Measurements from ENCODE around the gene HDHD5. TPM values are rescaled to one million over a fixed set of nuclear protein-coding genes. Genes with fewer than 3 reads are reported as not detected.

HDHD5 gene
- total RNA-seq, 1 experiment from 2014 or later, result 51.8 TPM

- Mint-ChIP-seq H3K9me3 (ENCODE audit: unreplicated experiment) (no peaks in the 10 kb centered on the region), H3K4me1 (ENCODE audit: insufficient read depth, unreplicated experiment) (no peaks in the 10 kb centered on the region), H3K27ac (ENCODE audit: low read depth, unreplicated experiment) (no peak overlapping the region), H3K36me3 (ENCODE audit: insufficient read depth, unreplicated experiment) (peaks cover 70% of the 10 kb centered on the region), H3K4me3 (ENCODE audit: unreplicated experiment) (no peak overlapping the region), H3K27me3 (ENCODE audit: insufficient read depth, unreplicated experiment) (no peaks in the 10 kb centered on the region)
- no peak for DNase-seq (ENCODE audit: unreplicated experiment)
- no TSS peak for BruUV-seq (replicated peaks)
- CTCF ChIA-PET, result no interaction called here
- TF ChIP-seq, protein P1, sequence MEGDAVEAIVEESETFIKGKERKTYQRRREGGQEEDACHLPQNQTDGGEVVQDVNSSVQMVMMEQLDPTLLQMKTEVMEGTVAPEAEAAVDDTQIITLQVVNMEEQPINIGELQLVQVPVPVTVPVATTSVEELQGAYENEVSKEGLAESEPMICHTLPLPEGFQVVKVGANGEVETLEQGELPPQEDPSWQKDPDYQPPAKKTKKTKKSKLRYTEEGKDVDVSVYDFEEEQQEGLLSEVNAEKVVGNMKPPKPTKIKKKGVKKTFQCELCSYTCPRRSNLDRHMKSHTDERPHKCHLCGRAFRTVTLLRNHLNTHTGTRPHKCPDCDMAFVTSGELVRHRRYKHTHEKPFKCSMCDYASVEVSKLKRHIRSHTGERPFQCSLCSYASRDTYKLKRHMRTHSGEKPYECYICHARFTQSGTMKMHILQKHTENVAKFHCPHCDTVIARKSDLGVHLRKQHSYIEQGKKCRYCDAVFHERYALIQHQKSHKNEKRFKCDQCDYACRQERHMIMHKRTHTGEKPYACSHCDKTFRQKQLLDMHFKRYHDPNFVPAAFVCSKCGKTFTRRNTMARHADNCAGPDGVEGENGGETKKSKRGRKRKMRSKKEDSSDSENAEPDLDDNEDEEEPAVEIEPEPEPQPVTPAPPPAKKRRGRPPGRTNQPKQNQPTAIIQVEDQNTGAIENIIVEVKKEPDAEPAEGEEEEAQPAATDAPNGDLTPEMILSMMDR (IDR thresholded peaks at IDR 0.05; ENCODE audit: unreplicated experiment), result no peak
- intact Hi-C loops (cut with micrococcal nuclease), result no loop called here
- POLR2A ChIA-PET, result interaction anchor here (0.8 kb wide), 1 partner anchor 11 kb away, joined by 4 read pairs; no protein-coding TSS in a partner anchor
These were observed 58.5 kb downstream of the HDHD5 start for GRCh38 chr22:17100621-17101020.

GRCh38 chr22:17098379-17098819 is 60.7 kb downstream of the HDHD5 start:
- H3K4me1 Mint-ChIP-seq (ENCODE audit: insufficient read depth, unreplicated experiment), result no peaks in the 10 kb centered on the region
- TF ChIP-seq, protein P1 (IDR thresholded peaks at IDR 0.05; ENCODE audit: unreplicated experiment), result no peak
- no TSS peak for BruUV-seq (replicated peaks)
- no peaks in the 10 kb centered on the region for H3K27me3 Mint-ChIP-seq (ENCODE audit: insufficient read depth, unreplicated experiment)
- H3K27ac Mint-ChIP-seq (ENCODE audit: low read depth, unreplicated experiment), result no peak overlapping the region
- DNase-seq (ENCODE audit: unreplicated experiment), result no peak
- H3K4me3 Mint-ChIP-seq (ENCODE audit: unreplicated experiment), result no peak overlapping the region
- POLR2A ChIA-PET, result interaction anchor here (1.0 kb wide), 1 partner anchor 14 kb away, joined by 4 read pairs; no protein-coding TSS in a partner anchor
- CTCF ChIA-PET, result interaction anchor here (1.0 kb wide), 1 partner anchor 73 kb away, joined by 3 read pairs; no protein-coding TSS in a partner anchor
- H3K9me3 Mint-ChIP-seq (ENCODE audit: unreplicated experiment), result no peaks in the 10 kb centered on the region
- H3K36me3 Mint-ChIP-seq (ENCODE audit: insufficient read depth, unreplicated experiment), result peaks cover 56% of the 10 kb centered on the region
- intact Hi-C loops (cut with micrococcal nuclease), result no loop called here

GRCh38 chr22:17097701-17098100 is 61.4 kb downstream of the HDHD5 start:
- Mint-ChIP-seq H3K4me1 (ENCODE audit: insufficient read depth, unreplicated experiment) (no peaks in the 10 kb centered on the region), H3K4me3 (ENCODE audit: unreplicated experiment) (no peak overlapping the region), H3K27ac (ENCODE audit: low read depth, unreplicated experiment) (no peak overlapping the region), H3K27me3 (ENCODE audit: insufficient read depth, unreplicated experiment) (no peaks in the 10 kb centered on the region), H3K9me3 (ENCODE audit: unreplicated experiment) (no peaks in the 10 kb centered on the region), H3K36me3 (ENCODE audit: insufficient read depth, unreplicated experiment) (peaks cover 49% of the 10 kb centered on the region)
- no peak for DNase-seq (ENCODE audit: unreplicated experiment)
- ChIA-PET CTCF (interaction anchor here (1.2 kb wide), 2 partner anchors 74 to 404 kb away, joined by 4 to 6 read pairs; no protein-coding TSS in a partner anchor), POLR2A (interaction anchor here (0.6 kb wide), 1 partner anchor 19 kb away, joined by 3 read pairs; no protein-coding TSS in a partner anchor)
- no TSS peak for BruUV-seq (replicated peaks)
- intact Hi-C loops (cut with micrococcal nuclease), result no loop called here
- TF ChIP-seq, protein P1 (IDR thresholded peaks at IDR 0.05; ENCODE audit: unreplicated experiment), result no peak

DNA sequence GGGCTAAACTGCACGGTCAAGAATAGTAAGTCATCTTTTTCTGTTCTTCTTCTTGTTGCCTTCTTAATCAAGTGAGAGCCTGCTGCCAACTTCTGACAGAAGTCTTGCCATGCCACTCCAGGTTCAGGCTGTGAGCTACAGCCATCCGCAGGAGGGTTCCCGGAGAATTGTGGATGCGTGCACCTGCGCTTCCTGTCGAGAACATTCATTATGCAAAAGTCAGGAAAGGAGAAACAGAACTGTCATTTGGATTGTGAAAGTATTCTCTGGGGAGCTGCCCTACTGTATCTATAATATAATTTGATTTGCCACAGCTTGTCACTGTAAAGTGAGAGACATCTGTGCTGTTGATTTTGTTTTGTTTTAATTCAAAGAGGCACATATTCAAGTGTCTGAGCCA is 62.0 kb downstream of the HDHD5 start:
- Mint-ChIP-seq H3K27ac (ENCODE audit: low read depth, unreplicated experiment) (no peak overlapping the region), H3K9me3 (ENCODE audit: unreplicated experiment) (no peaks in the 10 kb centered on the region), H3K27me3 (ENCODE audit: insufficient read depth, unreplicated experiment) (no peaks in the 10 kb centered on the region), H3K4me3 (ENCODE audit: unreplicated experiment) (no peak overlapping the region), H3K4me1 (ENCODE audit: insufficient read depth, unreplicated experiment) (no peaks in the 10 kb centered on the region), H3K36me3 (ENCODE audit: insufficient read depth, unreplicated experiment) (peaks cover 43% of the 10 kb centered on the region)
- TF ChIP-seq, protein P1 (IDR thresholded peaks at IDR 0.05; ENCODE audit: unreplicated experiment), result no peak
- no peak for DNase-seq (ENCODE audit: unreplicated experiment)
- ChIA-PET CTCF (interaction anchor here (0.6 to 1.3 kb wide), 5 partner anchors 40 to 408 kb away, joined by 3 to 6 read pairs (median 4); no protein-coding TSS in a partner anchor), POLR2A (interaction anchor here (0.6 kb wide), 1 partner anchor 19 kb away, joined by 3 read pairs; no protein-coding TSS in a partner anchor)
- no TSS peak for BruUV-seq (replicated peaks)
- intact Hi-C loops (cut with micrococcal nuclease), result no loop called here
